Stimulated activated CD4-positive, alpha-beta T cell treated with anti-CD3 and anti-CD28 coated beads, Interleukin-1b, Interleukin-23, amount 100 ng/mL, for 1 hour (primary cell): ENCODE data around the gene CARD9.
"Not testable (repeated sequence)": the region's sequence is repeated elsewhere in the genome, so short reads cannot be mapped to it uniquely, and the experiment has no call there.

Experiments
- DNase-seq, 2 donors: peaks; one replicate each; pipeline ENCODE4 v3.0.0-alpha.2; 2020; ENCODE audit warnings: low read depth in 2 of 2

Gene CARD9

GRCh38 chr9:136373300-136374182, at the start of gene CARD9:
Gene CARD9 (minus strand): TSS chr9:136373669. CDS start chr9:136372078, 1,591 bp downstream.
- DNase-seq = no peak

GRCh38 chr9:136422876-136423275, 49.4 kb upstream of the CARD9 start:
- DNase-seq = no peak

GRCh38 chr9:136421791-136422190, 48.3 kb upstream of the CARD9 start:
- no peak for DNase-seq

GRCh38 chr9:136419092-136419420, 45.6 kb upstream of the CARD9 start:
- DNase-seq = no peak

GRCh38 chr9:136418182-136419091, 45.0 kb upstream of the CARD9 start:
- no peak for DNase-seq

GRCh38 chr9:136416914-136417313, 43.4 kb upstream of the CARD9 start:
- DNase-seq = no peak

GRCh38 chr9:136416427-136416826, 43.0 kb upstream of the CARD9 start:
- no peak for DNase-seq

GRCh38 chr9:136412962-136413361, 39.5 kb upstream of the CARD9 start:
- no peak for DNase-seq

GRCh38 chr9:136411378-136411777, 37.9 kb upstream of the CARD9 start:
- no peak for DNase-seq

GRCh38 chr9:136410500-136411287, 37.2 kb upstream of the CARD9 start, which contains the start of the genes ENTR1 and PMPCA:
Gene ENTR1 (minus strand): TSS chr9:136410614. CDS start chr9:136410397, 217 bp downstream.
Gene PMPCA (plus strand): TSS chr9:136410658. CDS start chr9:136410669, 11 bp downstream.
- DNase-seq = peak; percentile 85 to 99

GRCh38 chr9:136409557-136410455, 36.3 kb upstream of the CARD9 start:
- DNase-seq = no peak

GRCh38 chr9:136407911-136408310, 34.4 kb upstream of the CARD9 start:
- no peak for DNase-seq

GRCh38 chr9:136407061-136407460, 33.6 kb upstream of the CARD9 start:
- DNase-seq = not testable (repeated sequence)

- DNase-seq = not testable (repeated sequence)
These were observed 32.4 kb upstream of the CARD9 start for GRCh38 chr9:136405904-136406303.

GRCh38 chr9:136405481-136405880, 32.0 kb upstream of the CARD9 start:
- DNase-seq = no peak

GRCh38 chr9:136404801-136405136, 31.3 kb upstream of the CARD9 start:
- DNase-seq = no peak

GRCh38 chr9:136403915-136404800, 30.7 kb upstream of the CARD9 start:
- DNase-seq = no peak

- peak; percentile 43 to 45 for DNase-seq
These were observed 30.1 kb upstream of the CARD9 start for GRCh38 chr9:136403538-136403914.

- no peak for DNase-seq
These were observed 28.6 kb upstream of the CARD9 start for GRCh38 chr9:136402067-136402466.
